SK-N-SH (cell line): ENCODE results near the gene FTO. TPM values are rescaled to one million over a fixed set of nuclear protein-coding genes. Genes with fewer than 3 reads are reported as not detected.
A peak's percentile ranks its signal among the peaks of the same experiment; 100 is the strongest.

ENCODE experiments used
- CTCF ChIA-PET: fragments of 300-600, 350-600 bp; formaldehyde crosslinking; extraction: SDS; loops from one replicate; lab custom pipeline; 2021; lab: Yijun Ruan, JAX
- POLR2A ChIA-PET: fragments of 350-600 bp; sonication (Branson Sonifier 250); formaldehyde crosslinking; extraction: SDS; loops from one replicate; lab custom pipeline; 2020; ENCODE audit warnings: antibody characterized with exemption, inconsistent platforms; lab: Yijun Ruan, JAX
- DNase-seq: peaks from one replicate; pipeline ENCODE4 v3.0.0; 2012
- H2AFZ ChIP-seq: fragments of 200-600 bp; sonication (generic); 2 replicates; pipeline ENCODE4 v1.8.1; 2016; ENCODE audit warnings: antibody characterized with exemption, mild to moderate bottlenecking, low read depth
- H3F3A ChIP-seq: fragments of 200-600 bp; sonication (generic); replicated peaks from 2 replicates; pipeline ENCODE3; 2016; ENCODE audit warnings: antibody characterized with exemption, mild to moderate bottlenecking; ENCODE audit not compliant: insufficient read depth
- H3K27ac ChIP-seq, 2 experiments: fragments of 200-500 bp in 1 of 2; fragments of 200-600 bp in 1 of 2; sonication (Bioruptor generic) in 1 of 2; sonication (generic), shearing (Covaris generic) in 1 of 2; 2 replicates each; pipeline versions ENCODE4 v1.5.1 to v1.6.1; 2014 to 2016; ENCODE audit warnings: low read depth in 2 of 2, inconsistent platforms in 1 of 2, low read length in 1 of 2, mild to moderate bottlenecking in 1 of 2, mixed read lengths in 1 of 2
- H3K27me3 ChIP-seq: fragments of 200-600 bp; sonication (generic), shearing (Covaris generic); 2 replicates; pipeline ENCODE4 v1.6.1; 2016; ENCODE audit warnings: mixed run types; ENCODE audit not compliant: insufficient read depth
- H3K36me3 ChIP-seq, 2 experiments: fragments of 200-500 bp in 1 of 2; fragments of 200-600 bp in 1 of 2; sonication (Bioruptor generic) in 1 of 2; sonication (generic) in 1 of 2; replicated peaks in 1 of 2; 2 replicates each; pipeline versions ENCODE3 to v1.5.1; 2014 to 2016; ENCODE audit warnings: low read length in 1 of 2, mild to moderate bottlenecking in 1 of 2; ENCODE audit not compliant: insufficient read depth in 2 of 2, control insufficient read depth in 1 of 2
- H3K4me1 ChIP-seq, 2 experiments: fragments of 200-500 bp in 1 of 2; fragments of 200-600 bp in 1 of 2; sonication (Bioruptor generic) in 1 of 2; sonication (generic), shearing (Covaris generic) in 1 of 2; 2 replicates each; pipeline versions ENCODE4 v1.5.1 to v1.6.1; 2014 to 2016; ENCODE audit warnings: low read depth in 1 of 2, low read length in 1 of 2, mixed run types in 1 of 2; ENCODE audit not compliant: insufficient read depth in 2 of 2, control insufficient read depth in 1 of 2
- H3K4me2 ChIP-seq: fragments of 200-600 bp; sonication (generic), shearing (Covaris generic); 2 replicates; pipeline ENCODE4 v1.6.1; 2017; ENCODE audit warnings: mixed run types
- H3K4me3 ChIP-seq, 2 experiments: fragments of 200-500 bp in 1 of 2; fragments of 200-600 bp in 1 of 2; sonication (Bioruptor generic) in 1 of 2; sonication (generic), shearing (Covaris generic) in 1 of 2; 2 replicates each; pipeline versions ENCODE4 v1.5.1 to v1.8.1; 2014 to 2016; ENCODE audit warnings: low read depth in 2 of 2, inconsistent platforms in 1 of 2, low read length in 1 of 2, mild to moderate bottlenecking in 1 of 2, mixed read lengths in 1 of 2, moderate library complexity in 1 of 2
- H3K79me2 ChIP-seq: fragments of 200-600 bp; sonication (generic); 2 replicates; pipeline ENCODE4 v1.8.1; 2017; ENCODE audit warnings: mild to moderate bottlenecking; ENCODE audit not compliant: insufficient read depth
- H3K9ac ChIP-seq: fragments of 200-600 bp; sonication (generic); 2 replicates; pipeline ENCODE4 v1.6.1; 2017; ENCODE audit warnings: mixed run types
- H3K9me2 ChIP-seq: fragments of 200-600 bp; sonication (generic); 2 replicates; pipeline ENCODE4 v1.6.1; 2017; ENCODE audit warnings: mixed run types
- H3K9me3 ChIP-seq: fragments of 200-600 bp; sonication (generic); 2 replicates; pipeline ENCODE4 v1.6.1; 2017; ENCODE audit warnings: mixed run types, mild to moderate bottlenecking, moderate library complexity
- H4K20me1 ChIP-seq: fragments of 200-600 bp; sonication (generic); 2 replicates; pipeline ENCODE4 v1.6.1; 2017; ENCODE audit warnings: mild to moderate bottlenecking, mixed run types; ENCODE audit not compliant: insufficient read depth
- CHD2 ChIP-seq: fragments of 150-350 bp; IDR thresholded peaks from 2 replicates; pipeline ENCODE4 v1.6.1; 2018; ENCODE audit warnings: low read length; ENCODE audit not compliant: partially characterized antibody
- ELF1 ChIP-seq: IDR thresholded peaks from 2 replicates; pipeline ENCODE4 v1.4.0; 2012
- EP300 ChIP-seq, 2 experiments: IDR thresholded peaks; 2 replicates each; pipeline versions ENCODE4 v1.4.0 to v1.6.1; 2012; ENCODE audit warnings: borderline replicate concordance in 1 of 2, low read depth in 1 of 2, low read length in 1 of 2
- EZH2phosphoT487 ChIP-seq: fragments of 200-600 bp; sonication (generic); IDR thresholded peaks from 2 replicates; pipeline ENCODE4 v1.6.1; 2017; ENCODE audit warnings: low read depth, mixed run types, mild to moderate bottlenecking, antibody characterized with exemption, moderate library complexity, borderline replicate concordance
- FOSL2 ChIP-seq: IDR thresholded peaks from 2 replicates; pipeline ENCODE4 v1.4.0; 2012; ENCODE audit warnings: low read depth, mild to moderate bottlenecking, moderate library complexity, borderline replicate concordance
- FOXJ3 ChIP-seq: sonication (generic); formaldehyde crosslinking; IDR thresholded peaks from 2 replicates; pipeline ENCODE4 v1.5.1; 2020; ENCODE audit warnings: mild to moderate bottlenecking, missing genetic modification reagents
- FOXM1 ChIP-seq: IDR thresholded peaks from 2 replicates; pipeline ENCODE4 v1.4.0; 2012; ENCODE audit warnings: low read depth, mild to moderate bottlenecking
- GATA2 ChIP-seq: sonication (generic); formaldehyde crosslinking; IDR thresholded peaks from 2 replicates; pipeline ENCODE4 v1.5.0; 2020; ENCODE audit warnings: mild to moderate bottlenecking, missing genetic modification reagents
- JUND ChIP-seq: IDR thresholded peaks from 2 replicates; pipeline ENCODE4 v1.4.0; 2012
- MAX ChIP-seq: IDR thresholded peaks from 2 replicates; pipeline ENCODE4 v1.4.0; 2012; ENCODE audit warnings: low read depth
- MEF2A ChIP-seq: IDR thresholded peaks from 2 replicates; pipeline ENCODE4 v1.4.0; 2012; ENCODE audit warnings: low read depth, borderline replicate concordance
- NFIC ChIP-seq: IDR thresholded peaks from 2 replicates; pipeline ENCODE4 v1.4.0; 2012; ENCODE audit warnings: borderline replicate concordance
- POLR2AphosphoS5 ChIP-seq: IDR thresholded peaks from 2 replicates; pipeline ENCODE4 v1.6.1; 2012; ENCODE audit warnings: low read depth, low read length
- REST ChIP-seq: IDR thresholded peaks from 2 replicates; pipeline ENCODE4 v1.6.1; 2012; ENCODE audit warnings: mild to moderate bottlenecking, low read depth, low read length, moderate library complexity
- SMC3 ChIP-seq: IDR thresholded peaks from 2 replicates; pipeline ENCODE4 v1.6.1; 2012; ENCODE audit warnings: low read depth, low read length, improper control_type of control experiment
- TCF12 ChIP-seq: IDR thresholded peaks from 2 replicates; pipeline ENCODE4 v1.4.0; 2012
- TEAD4 ChIP-seq: IDR thresholded peaks from 2 replicates; pipeline ENCODE4 v1.4.0; 2012; ENCODE audit warnings: mild to moderate bottlenecking, borderline replicate concordance; ENCODE audit not compliant: insufficient read depth
- USF1 ChIP-seq: IDR thresholded peaks from 2 replicates; pipeline ENCODE4 v1.4.0; 2012; ENCODE audit warnings: low read depth, borderline replicate concordance
- USF2 ChIP-seq: fragments of 150-350 bp; IDR thresholded peaks from 2 replicates; pipeline ENCODE4 v1.6.1; 2017; ENCODE audit warnings: antibody characterized with exemption, low read length, low read depth, borderline replicate concordance
- ZBTB33 ChIP-seq: IDR thresholded peaks from 2 replicates; pipeline ENCODE4 v1.4.0; 2012; ENCODE audit warnings: low read depth, borderline replicate concordance
- WGBS: methylation state at CpG from one replicate; pipeline ENCODE4 v1.1.6; 2017; ENCODE audit warnings: low lambda C conversion rate; 5-methylcytosine and 5-hydroxymethylcytosine counted together
- polyA plus RNA-seq, 3 experiments: library from polyadenylated mRNA; depleted of rRNA; stranded (reverse); fragments of >200 nt; gene quantifications; 2 replicates each; pipeline ENCODE4 v1.2.3, GENCODE V29; 2012

FTO gene
- polyA plus RNA-seq, 1 of the 3 experiments (the other 2 are of a cell fraction): 41.2 TPM

- Histone ChIP-seq H3K9me2 (no peaks in the 10 kb centered on the region), H3K4me3 (no peak overlapping the region), H3F3A (peaks cover 15% of the 10 kb centered on the region), H2AFZ (0 out of 2 replicates have a peak overlapping the region, but pooled peaks have one; percentile 11), H3K27ac (peak overlapping the region in 1 of 2 experiments; percentile 27; a peak in 1 of 4 replicates), H3K79me2 (no peaks in the 10 kb centered on the region), H4K20me1 (no peaks in the 10 kb centered on the region), H3K36me3 (peaks cover 9 to 12% of the 10 kb centered on the region in 2 experiments), H3K9me3 (no peaks in the 10 kb centered on the region), H3K9ac (no peak overlapping the region), H3K4me2 (peak overlapping the region; percentile 34; the same call in 1 of the 2 replicates), H3K27me3 (no peaks in the 10 kb centered on the region), H3K4me1 (peaks cover 8 to 29% of the 10 kb centered on the region in 2 experiments; a peak in 3 of 4 replicates)
- ChIA-PET CTCF (interaction anchor here (0.7 to 3.5 kb wide), 26 partner anchors 8 to 1480 kb away, joined by 3 to 13 read pairs (median 3); partner anchors contain the start of gene IRX3), POLR2A (interaction anchor here (0.9 kb wide), 1 partner anchor 168 kb away, joined by 4 read pairs; no protein-coding TSS in a partner anchor)
- WGBS: 72% methylated on average over 9 of the region's 9 CpGs
- DNase-seq: no peak
- no peak for TF ChIP-seq TCF12
- no peak for TF ChIP-seq EP300 (IDR thresholded peaks at IDR 0.05; ENCODE audit: borderline replicate concordance in 1 of 2, low read depth in 1 of 2, low read length in 1 of 2)
- no peak for TF ChIP-seq ELF1
- no peak for TF ChIP-seq ZBTB33
- TF ChIP-seq NFIC: no peak
- TF ChIP-seq GATA2: no peak
- no peak for TF ChIP-seq USF1
- TF ChIP-seq REST: no peak
- no peak for TF ChIP-seq MAX
- no peak for TF ChIP-seq CHD2
- no peak for TF ChIP-seq MEF2A
- TF ChIP-seq FOXJ3: no peak
- TF ChIP-seq TEAD4: no peak
- TF ChIP-seq FOSL2: no peak
- TF ChIP-seq FOXM1: no peak
- no peak for TF ChIP-seq USF2
- no peak for TF ChIP-seq SMC3
- TF ChIP-seq EZH2phosphoT487: no peak
- TF ChIP-seq JUND: no peak
- TF ChIP-seq POLR2AphosphoS5: no peak
- TF ChIP-seq, all 33 proteins: peak for 0
These were observed 187.6 kb downstream of the FTO start for GRCh38 chr16:53891409-53892139.
